Germinal center (tissue), 1 donor: ENCODE results near the gene MORC2.

Experiments
- DNase-seq: peaks from one replicate; pipeline ENCODE4 v3.0.0; 2012; ENCODE audit warnings: mixed read lengths, low spot score

The MORC2 gene

DNA sequence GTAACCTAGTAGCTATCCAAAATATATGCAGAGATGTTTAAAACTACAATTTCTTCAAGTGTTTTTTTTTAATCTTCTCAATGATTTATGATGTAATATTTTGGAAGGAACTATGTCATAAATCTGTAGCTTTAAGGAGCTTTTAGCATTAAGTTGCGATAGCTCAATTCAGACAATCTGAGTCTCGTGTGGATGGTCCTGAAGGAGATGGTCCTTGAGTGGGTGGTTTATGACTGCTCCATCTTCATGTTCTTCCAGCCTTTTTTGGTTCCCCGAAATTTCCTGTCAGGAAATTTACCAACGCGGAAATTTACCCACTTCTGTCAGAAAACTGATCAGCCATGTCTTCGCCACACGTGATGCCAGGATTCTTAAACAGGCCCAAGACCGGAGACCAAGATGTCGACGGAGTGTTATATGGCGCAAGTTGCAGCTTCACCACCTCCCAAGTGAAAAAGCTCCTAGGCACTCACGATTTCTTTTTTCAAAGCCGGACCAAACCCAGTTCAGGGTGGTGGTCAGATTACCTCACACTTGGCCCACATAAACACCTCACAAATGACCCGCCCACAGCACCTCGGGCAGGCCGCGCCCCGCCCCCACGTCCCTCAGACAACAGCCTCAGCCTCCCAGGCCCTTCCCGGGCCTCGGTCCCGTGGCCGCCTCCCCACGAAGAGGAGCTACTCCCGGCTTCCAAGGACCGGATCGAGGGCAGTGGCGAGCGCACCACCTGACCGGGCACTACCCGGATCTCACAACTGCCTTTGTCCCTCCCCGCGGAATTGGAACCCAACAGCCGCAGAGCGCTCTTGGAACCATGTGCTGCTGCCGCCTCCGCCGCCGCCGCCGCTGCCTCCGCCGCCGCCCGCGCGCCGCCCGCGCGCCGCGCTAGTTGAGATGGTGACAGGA lies at the start of gene MORC2:
MORC2 (minus strand) TSS at position 760 of the 909 bp plus-strand sequence. CDS start 885 bp downstream, outside the sequence.
- no peak for DNase-seq

- DNase-seq: no peak
Observed at GRCh38 chr22:31005535-31005934, 37.0 kb upstream of the MORC2 start.

DNA sequence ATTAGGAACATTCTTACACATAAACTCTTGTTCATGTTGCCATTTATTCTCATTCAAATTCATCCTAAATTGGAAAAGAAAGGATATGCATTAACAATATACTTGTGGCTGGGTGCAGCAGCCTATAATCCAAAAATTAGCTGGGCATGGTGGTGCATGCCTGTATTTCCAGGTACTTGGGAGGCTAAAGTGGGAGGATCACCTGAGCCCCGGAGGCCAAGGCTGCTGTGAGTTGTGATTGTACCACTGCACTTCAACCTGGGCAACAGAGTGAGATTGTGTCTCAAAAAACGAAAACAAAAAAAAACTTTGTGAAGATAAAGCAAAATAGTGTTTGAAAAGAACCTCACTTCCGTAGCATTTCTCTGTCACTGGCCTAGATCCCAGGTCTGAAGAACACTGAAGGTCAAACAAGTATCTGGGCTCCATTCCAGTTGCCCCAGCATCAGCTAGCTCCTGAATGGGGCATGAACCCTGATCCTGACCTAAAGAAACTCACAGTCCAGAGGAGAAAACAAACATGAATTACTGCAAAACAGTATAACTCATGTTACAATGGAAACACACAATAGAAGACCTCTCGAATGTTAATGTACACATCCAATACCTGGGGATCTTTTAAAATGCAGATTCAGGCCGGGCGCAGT lies 32.7 kb upstream of the MORC2 start:
- DNase-seq: no peak

DNA sequence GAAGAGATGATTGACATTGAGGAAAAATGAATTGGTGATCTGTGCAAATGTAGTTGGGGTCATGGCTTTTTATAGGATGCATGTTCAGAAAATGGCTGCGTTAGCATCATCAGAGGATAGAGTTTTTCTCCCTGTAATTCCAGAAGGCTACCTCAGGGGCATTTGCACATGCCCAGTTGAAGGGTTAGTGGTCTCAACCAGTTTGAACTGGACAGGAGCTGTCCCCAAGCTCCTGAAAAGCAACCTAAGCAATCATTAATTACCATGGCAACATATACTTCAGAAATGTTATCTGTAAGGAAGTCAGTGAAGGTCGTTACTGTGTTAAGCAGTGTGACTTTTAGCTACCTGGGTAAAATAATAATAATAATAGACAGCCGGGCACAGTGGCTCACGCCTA lies 29.8 kb upstream of the MORC2 start:
- no peak for DNase-seq

GRCh38 chr22:30996462-30996861 lies 27.9 kb upstream of the MORC2 start:
- no peak for DNase-seq

- DNase-seq: no peak
Observed at GRCh38 chr22:30994960-30995359, 26.4 kb upstream of the MORC2 start.

DNA sequence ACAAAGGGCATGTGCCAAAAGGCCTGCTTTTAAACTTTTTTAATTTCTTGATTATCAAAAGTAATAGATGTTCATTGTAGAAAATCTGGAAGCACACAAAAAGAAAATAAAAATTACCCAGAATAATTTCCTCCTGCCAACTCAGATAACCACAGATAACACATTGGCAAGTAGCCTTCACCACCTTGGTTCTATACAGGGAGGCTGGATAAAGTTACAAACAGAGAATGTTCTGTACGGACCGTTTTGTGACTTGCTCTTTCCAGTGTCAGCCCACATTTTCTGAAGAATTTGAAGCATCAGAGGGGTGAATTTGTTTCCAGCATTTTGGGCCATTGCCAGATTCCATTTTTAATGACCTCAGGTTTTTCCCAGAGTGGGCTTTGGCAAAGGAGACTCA lies 24.0 kb upstream of the MORC2 start:
- DNase-seq: no peak

- no peak for DNase-seq
Observed at GRCh38 chr22:30990690-30991089, 22.1 kb upstream of the MORC2 start.

GRCh38 chr22:30989474-30989873 lies 20.9 kb upstream of the MORC2 start:
- no peak for DNase-seq

- no peak for DNase-seq
Observed at GRCh38 chr22:30985561-30986208, 17.1 kb upstream of the MORC2 start.

- no peak for DNase-seq
Observed at GRCh38 chr22:30984317-30984716, 15.7 kb upstream of the MORC2 start.

DNA sequence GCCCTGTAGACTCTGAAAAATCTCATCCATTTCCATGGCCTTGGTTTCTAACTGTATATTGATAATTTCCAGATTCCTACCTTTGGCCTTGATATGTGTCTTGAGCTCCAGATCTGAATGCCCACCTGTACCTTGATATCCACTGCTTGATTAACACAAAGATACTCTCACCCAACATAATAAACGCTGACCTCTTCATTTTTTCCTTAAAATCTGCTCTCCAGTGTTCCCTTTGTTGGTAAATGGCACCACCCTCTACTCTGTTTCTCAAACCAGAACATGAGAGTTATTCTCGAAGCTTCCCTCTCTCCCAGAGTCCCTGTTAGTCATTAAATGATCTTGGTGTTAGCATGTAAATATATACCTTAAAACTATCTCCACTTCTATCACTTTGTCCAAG lies 13.9 kb upstream of the MORC2 start:
- no peak for DNase-seq

DNA sequence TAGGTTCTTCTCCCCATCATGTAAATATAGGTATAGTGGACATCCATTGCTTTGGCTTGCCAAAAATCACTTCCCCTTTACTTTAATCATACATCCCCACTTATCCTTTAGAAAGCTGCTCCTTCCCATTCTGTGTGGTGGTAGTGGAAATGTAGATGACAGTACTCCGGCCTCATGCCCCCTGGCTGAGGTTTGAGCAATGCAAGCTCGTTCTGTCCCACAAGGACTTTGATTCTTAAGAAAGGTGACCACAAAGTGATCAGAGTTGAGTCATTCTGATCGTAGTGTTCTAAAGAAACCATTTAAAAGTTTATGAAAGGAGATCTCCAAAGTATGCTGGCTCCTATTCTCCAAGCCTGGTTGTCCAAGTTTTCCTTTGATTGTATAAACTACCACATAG lies 11.4 kb upstream of the MORC2 start:
- no peak for DNase-seq

GRCh38 chr22:30978304-30978962 lies 9.9 kb upstream of the MORC2 start:
- DNase-seq: no peak

DNA sequence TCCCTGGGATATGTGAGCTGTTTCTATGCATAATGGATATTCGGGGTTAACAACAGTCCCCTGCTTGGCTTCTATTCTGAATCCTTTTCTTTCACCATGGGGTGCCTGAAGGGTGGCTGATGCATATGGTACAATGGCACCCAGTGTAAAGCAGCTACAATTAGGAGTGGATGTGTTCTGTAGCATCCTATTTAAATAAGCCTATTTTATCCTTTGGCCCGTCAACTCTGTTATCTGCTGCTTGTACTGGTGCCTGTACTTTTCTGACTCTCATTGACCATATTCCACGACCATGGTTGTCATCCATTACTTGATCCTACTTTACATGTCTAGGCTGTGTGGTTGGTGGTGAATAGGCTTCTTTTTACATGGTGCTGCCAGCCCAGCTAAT lies 1.8 kb upstream of the MORC2 start:
- no peak for DNase-seq

DNA sequence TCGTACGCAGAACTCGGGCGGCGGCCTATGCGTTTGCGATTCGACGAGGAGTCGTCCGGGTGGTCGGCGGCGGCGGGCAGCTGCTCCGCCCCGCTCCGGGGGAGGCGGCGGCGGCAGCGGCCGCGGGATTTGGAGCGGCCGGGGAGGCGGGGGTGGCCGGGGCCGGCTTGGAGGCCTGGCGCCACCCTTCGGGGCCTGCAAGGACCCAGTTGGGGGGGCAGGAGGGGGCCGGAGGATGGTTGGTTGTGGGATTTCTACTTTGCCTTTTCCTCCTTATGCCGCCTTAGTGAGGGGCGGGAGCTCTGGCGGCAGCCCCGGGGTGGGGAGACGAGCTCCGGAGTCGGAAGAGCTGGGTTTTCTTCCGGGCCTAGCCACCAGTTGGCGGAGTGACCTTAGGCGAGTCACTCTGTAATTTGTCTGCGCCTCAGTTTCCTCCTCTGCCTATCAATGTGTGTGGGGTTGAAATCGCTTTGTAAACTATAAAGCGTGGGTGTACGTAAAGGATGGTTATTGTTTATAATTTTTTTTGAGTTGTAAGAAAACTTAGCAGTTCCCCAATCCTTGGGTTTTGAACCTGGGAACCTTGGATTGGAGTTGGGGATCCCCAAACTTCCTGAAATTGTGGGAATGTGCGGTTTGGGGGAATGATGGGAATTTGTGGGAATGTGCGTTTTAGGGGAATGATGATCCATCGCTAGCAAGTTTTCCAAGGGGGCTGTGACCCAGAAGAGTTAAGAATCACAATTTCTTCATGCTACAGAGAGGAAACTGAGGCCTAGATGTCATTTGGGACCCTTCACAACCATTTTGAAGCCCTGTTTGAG lies 1.2 kb upstream of the MORC2 start:
- DNase-seq: peak; percentile 70

GRCh38 chr22:30968924-30969531 lies 454 bp upstream of the MORC2 start, which contains the start of gene TUG1:
TUG1 (plus strand) TSS chr22:30969265.
- peak; percentile 99 for DNase-seq

DNA sequence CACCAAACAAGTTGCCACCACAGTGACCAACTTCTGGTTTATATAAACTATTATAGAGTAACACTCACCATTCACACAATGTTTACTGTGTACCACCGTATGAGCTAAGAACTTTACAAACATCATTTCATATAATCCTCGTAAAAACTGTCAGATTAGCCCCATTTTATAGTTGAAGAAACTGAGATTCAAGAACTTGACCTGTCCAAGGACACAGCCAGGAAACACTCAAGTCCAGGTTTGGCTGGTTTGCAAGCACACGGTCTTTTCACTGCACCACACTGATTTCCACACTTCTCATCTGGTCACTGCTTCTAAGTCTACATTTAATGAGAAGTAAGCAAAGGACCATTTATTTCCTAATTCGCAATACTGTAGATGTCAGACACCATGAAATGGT lies 3.7 kb downstream of the MORC2 start:
- DNase-seq: no peak

DNA sequence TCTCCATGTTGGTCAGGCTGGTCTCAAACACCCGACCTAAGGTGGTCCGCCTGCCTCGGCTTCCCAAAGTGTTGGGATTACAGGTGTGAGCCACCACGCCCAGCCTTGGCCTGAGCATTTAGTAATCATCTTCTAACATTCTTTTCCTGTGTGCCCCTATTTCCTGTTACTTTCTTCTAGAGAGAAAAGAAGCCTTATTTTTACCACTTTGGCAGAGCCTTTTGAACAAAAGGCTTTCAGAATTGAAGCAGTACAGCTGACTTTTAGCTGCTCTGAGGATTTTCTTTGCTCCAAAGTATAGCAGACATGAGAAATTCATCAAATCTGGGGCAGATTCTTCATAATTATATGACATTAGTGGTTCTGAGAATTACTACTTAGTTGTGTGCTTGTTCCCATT lies 13.4 kb downstream of the MORC2 start:
- DNase-seq: no peak

DNA sequence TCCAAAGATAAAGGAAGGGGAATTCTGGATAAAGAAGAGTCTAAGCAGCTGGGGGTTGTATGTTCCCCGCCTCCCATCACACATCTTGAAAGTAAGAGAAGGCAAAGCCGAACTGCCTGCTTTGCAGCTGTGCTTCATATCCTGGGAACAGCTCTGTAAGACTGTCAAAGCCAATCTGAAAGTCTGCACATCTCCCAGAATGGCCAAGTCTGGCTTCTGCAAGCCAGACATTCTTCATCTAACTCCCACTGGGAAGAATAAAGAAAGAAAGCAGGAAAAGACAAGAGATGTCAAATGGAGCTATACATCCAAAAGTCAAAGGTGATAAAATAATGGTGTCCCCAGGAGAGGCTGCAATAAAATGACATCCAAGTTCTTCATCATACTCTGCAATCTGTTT lies 15.4 kb downstream of the MORC2 start:
- DNase-seq: no peak
